ENCODE data around the gene FASTK.

Gene FASTK

GRCh38 chr7:151116603-151117440 lies 36.2 kb upstream of the FASTK start:
- no peak overlapping the region for H3K27ac ChIP-seq (ENCODE audit: low read length)
- no peaks in the 10 kb centered on the region for H3K27me3 ChIP-seq (ENCODE audit: low read depth, low read length)
- H3K9me3 ChIP-seq (ENCODE audit: control insufficient read depth in 1 of 2, low read length in 2 of 2): no peaks in the 10 kb centered on the region
- H3K4me1 ChIP-seq (ENCODE audit: control insufficient read depth in 1 of 2, insufficient read depth in 2 of 2, low read length in 2 of 2): peaks cover 0 to 10% of the 10 kb centered on the region in 2 donors
- H3K4me3 ChIP-seq (ENCODE audit: low read depth in 1 of 2, low read length in 2 of 2): no peak overlapping the region
- peaks cover 12 to 41% of the 10 kb centered on the region in 2 donors for H3K36me3 ChIP-seq (ENCODE audit: control insufficient read depth in 1 of 2, insufficient read depth in 2 of 2, low read length in 2 of 2)

GRCh38 chr7:151115836-151116418 lies 35.3 kb upstream of the FASTK start:
- H3K27me3 ChIP-seq (ENCODE audit: low read depth, low read length): no peaks in the 10 kb centered on the region
- H3K4me3 ChIP-seq (ENCODE audit: low read depth in 1 of 2, low read length in 2 of 2): no peak overlapping the region
- H3K4me1 ChIP-seq (ENCODE audit: control insufficient read depth in 1 of 2, insufficient read depth in 2 of 2, low read length in 2 of 2): peaks cover 0 to 11% of the 10 kb centered on the region in 2 donors
- no peaks in the 10 kb centered on the region for H3K9me3 ChIP-seq (ENCODE audit: control insufficient read depth in 1 of 2, low read length in 2 of 2)
- H3K27ac ChIP-seq (ENCODE audit: low read length): no peak overlapping the region
- H3K36me3 ChIP-seq (ENCODE audit: control insufficient read depth in 1 of 2, insufficient read depth in 2 of 2, low read length in 2 of 2): peaks cover 12 to 33% of the 10 kb centered on the region in 2 donors

GRCh38 chr7:151115121-151115835 lies 34.7 kb upstream of the FASTK start:
- Histone ChIP-seq H3K27me3 (ENCODE audit: low read depth, low read length) (no peaks in the 10 kb centered on the region), H3K27ac (ENCODE audit: low read length) (no peak overlapping the region), H3K36me3 (ENCODE audit: control insufficient read depth in 1 of 2, insufficient read depth in 2 of 2, low read length in 2 of 2) (peaks cover 12 to 26% of the 10 kb centered on the region in 2 donors), H3K4me3 (ENCODE audit: low read depth in 1 of 2, low read length in 2 of 2) (no peak overlapping the region), H3K4me1 (ENCODE audit: control insufficient read depth in 1 of 2, insufficient read depth in 2 of 2, low read length in 2 of 2) (peaks cover 0 to 17% of the 10 kb centered on the region in 2 donors), H3K9me3 (ENCODE audit: control insufficient read depth in 1 of 2, low read length in 2 of 2) (no peaks in the 10 kb centered on the region)

- Histone ChIP-seq H3K4me1 (ENCODE audit: control insufficient read depth in 1 of 2, insufficient read depth in 2 of 2, low read length in 2 of 2) (peaks cover 0 to 24% of the 10 kb centered on the region in 2 donors), H3K9me3 (ENCODE audit: control insufficient read depth in 1 of 2, low read length in 2 of 2) (no peaks in the 10 kb centered on the region), H3K27me3 (ENCODE audit: low read depth, low read length) (no peaks in the 10 kb centered on the region), H3K36me3 (ENCODE audit: control insufficient read depth in 1 of 2, insufficient read depth in 2 of 2, low read length in 2 of 2) (peaks cover 10 to 17% of the 10 kb centered on the region in 2 donors), H3K4me3 (ENCODE audit: low read depth in 1 of 2, low read length in 2 of 2) (no peak overlapping the region), H3K27ac (ENCODE audit: low read length) (no peak overlapping the region)
Observed at GRCh38 chr7:151114151-151115090, 33.8 kb upstream of the FASTK start.

- H3K4me1 ChIP-seq (ENCODE audit: control insufficient read depth in 1 of 2, insufficient read depth in 2 of 2, low read length in 2 of 2): peaks cover 0 to 27% of the 10 kb centered on the region in 2 donors
- H3K36me3 ChIP-seq (ENCODE audit: control insufficient read depth in 1 of 2, insufficient read depth in 2 of 2, low read length in 2 of 2): peaks cover under 1 to 9% of the 10 kb centered on the region in 2 donors
- H3K9me3 ChIP-seq (ENCODE audit: control insufficient read depth in 1 of 2, low read length in 2 of 2): no peaks in the 10 kb centered on the region
- no peak overlapping the region for H3K4me3 ChIP-seq (ENCODE audit: low read depth in 1 of 2, low read length in 2 of 2)
- no peak overlapping the region for H3K27ac ChIP-seq (ENCODE audit: low read length)
- no peaks in the 10 kb centered on the region for H3K27me3 ChIP-seq (ENCODE audit: low read depth, low read length)
Observed at GRCh38 chr7:151113344-151114150, 32.9 kb upstream of the FASTK start.

- Histone ChIP-seq H3K27ac (ENCODE audit: low read length) (no peak overlapping the region), H3K4me3 (ENCODE audit: low read depth in 1 of 2, low read length in 2 of 2) (no peak overlapping the region), H3K27me3 (ENCODE audit: low read depth, low read length) (no peaks in the 10 kb centered on the region), H3K4me1 (ENCODE audit: control insufficient read depth in 1 of 2, insufficient read depth in 2 of 2, low read length in 2 of 2) (peaks cover 0 to 27% of the 10 kb centered on the region in 2 donors), H3K9me3 (ENCODE audit: control insufficient read depth in 1 of 2, low read length in 2 of 2) (no peaks in the 10 kb centered on the region), H3K36me3 (ENCODE audit: control insufficient read depth in 1 of 2, insufficient read depth in 2 of 2, low read length in 2 of 2) (no peaks in the 10 kb centered on the region)
Observed at GRCh38 chr7:151110941-151111645, 30.5 kb upstream of the FASTK start.

- no peak overlapping the region for H3K27ac ChIP-seq (ENCODE audit: low read length)
Observed at GRCh38 chr7:151110236-151110940, 29.8 kb upstream of the FASTK start.

GRCh38 chr7:151109094-151110048 lies 28.8 kb upstream of the FASTK start:
- Histone ChIP-seq H3K4me1 (ENCODE audit: control insufficient read depth in 1 of 2, insufficient read depth in 2 of 2, low read length in 2 of 2) (peaks cover 0 to 22% of the 10 kb centered on the region in 2 donors), H3K9me3 (ENCODE audit: control insufficient read depth in 1 of 2, low read length in 2 of 2) (no peaks in the 10 kb centered on the region), H3K4me3 (ENCODE audit: low read depth in 1 of 2, low read length in 2 of 2) (no peak overlapping the region), H3K36me3 (ENCODE audit: control insufficient read depth in 1 of 2, insufficient read depth in 2 of 2, low read length in 2 of 2) (no peaks in the 10 kb centered on the region), H3K27me3 (ENCODE audit: low read depth, low read length) (no peaks in the 10 kb centered on the region), H3K27ac (ENCODE audit: low read length) (no peak overlapping the region)

More at GRCh38 chr7:151110236-151110940, 29.8 kb upstream of the FASTK start:
- no peaks in the 10 kb centered on the region for H3K36me3 ChIP-seq (ENCODE audit: control insufficient read depth in 1 of 2, insufficient read depth in 2 of 2, low read length in 2 of 2)
- no peaks in the 10 kb centered on the region for H3K9me3 ChIP-seq (ENCODE audit: control insufficient read depth in 1 of 2, low read length in 2 of 2)
- H3K4me3 ChIP-seq (ENCODE audit: low read depth in 1 of 2, low read length in 2 of 2): no peak overlapping the region
- H3K4me1 ChIP-seq (ENCODE audit: control insufficient read depth in 1 of 2, insufficient read depth in 2 of 2, low read length in 2 of 2): peaks cover 0 to 21% of the 10 kb centered on the region in 2 donors
- no peaks in the 10 kb centered on the region for H3K27me3 ChIP-seq (ENCODE audit: low read depth, low read length)

GRCh38 chr7:151107882-151108281 lies 27.3 kb upstream of the FASTK start:
- peaks cover 0 to 4% of the 10 kb centered on the region in 2 donors for H3K36me3 ChIP-seq (ENCODE audit: control insufficient read depth in 1 of 2, insufficient read depth in 2 of 2, low read length in 2 of 2)
- no peak overlapping the region for H3K27ac ChIP-seq (ENCODE audit: low read length)
- H3K4me3 ChIP-seq (ENCODE audit: low read depth in 1 of 2, low read length in 2 of 2): no peak overlapping the region
- H3K4me1 ChIP-seq (ENCODE audit: control insufficient read depth in 1 of 2, insufficient read depth in 2 of 2, low read length in 2 of 2): peaks cover 0 to 21% of the 10 kb centered on the region in 2 donors
- no peaks in the 10 kb centered on the region for H3K27me3 ChIP-seq (ENCODE audit: low read depth, low read length)
- H3K9me3 ChIP-seq (ENCODE audit: control insufficient read depth in 1 of 2, low read length in 2 of 2): no peaks in the 10 kb centered on the region

All from muscle layer of duodenum (tissue), 2 donors.